Cerebellar cortex (tissue), 1 donor: Measurements from ENCODE around the gene MISP3.

Source experiments
- DNase-seq: peaks from one replicate; pipeline ENCODE4 v3.0.0-alpha.2; 2015; ENCODE audit warnings: low spot score

MISP3 gene

DNA sequence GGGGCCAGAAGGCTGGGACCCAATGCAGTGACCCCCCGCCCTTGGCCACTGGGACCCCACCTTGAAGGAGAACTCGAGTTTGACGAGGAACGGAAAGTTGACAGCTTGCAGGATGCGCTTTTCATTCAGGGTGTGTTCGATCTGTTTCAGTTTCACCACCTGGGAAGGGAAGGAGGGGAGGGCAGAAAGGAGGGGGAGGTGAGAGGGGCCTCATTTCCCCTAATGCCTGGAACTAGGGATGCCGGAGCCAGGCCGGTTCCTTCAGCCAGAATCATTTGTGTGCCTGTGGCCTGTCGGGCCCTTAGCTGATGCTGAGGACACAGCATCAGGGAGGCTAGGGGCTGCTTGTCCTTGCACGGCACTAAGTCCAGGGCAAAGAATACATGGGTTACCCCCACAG is 30.2 kb downstream of the MISP3 start:
- no peak for DNase-seq

- DNase-seq, result no peak
These were observed 30.7 kb downstream of the MISP3 start for GRCh38 chr19:14103310-14103709.

DNA sequence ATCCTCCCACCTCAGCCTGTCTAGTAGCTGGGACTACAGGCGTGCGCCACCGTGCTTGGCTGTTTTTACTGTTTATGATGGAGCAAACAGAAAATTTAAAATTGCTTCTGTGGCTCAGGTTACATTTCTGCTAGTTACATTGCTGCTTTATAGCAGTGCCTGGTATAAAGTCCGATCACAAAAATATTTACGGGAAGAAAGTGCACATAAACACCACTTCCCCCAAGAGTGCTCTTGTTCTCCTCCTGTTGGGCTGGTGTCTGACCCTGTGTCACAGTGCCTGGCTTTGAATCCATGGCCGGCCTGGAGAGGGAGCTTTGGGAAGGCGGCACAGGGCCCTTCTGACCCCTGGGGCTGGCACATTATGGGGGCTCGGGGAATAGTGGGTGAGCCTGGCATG is 33.1 kb downstream of the MISP3 start:
- no peak for DNase-seq

DNA sequence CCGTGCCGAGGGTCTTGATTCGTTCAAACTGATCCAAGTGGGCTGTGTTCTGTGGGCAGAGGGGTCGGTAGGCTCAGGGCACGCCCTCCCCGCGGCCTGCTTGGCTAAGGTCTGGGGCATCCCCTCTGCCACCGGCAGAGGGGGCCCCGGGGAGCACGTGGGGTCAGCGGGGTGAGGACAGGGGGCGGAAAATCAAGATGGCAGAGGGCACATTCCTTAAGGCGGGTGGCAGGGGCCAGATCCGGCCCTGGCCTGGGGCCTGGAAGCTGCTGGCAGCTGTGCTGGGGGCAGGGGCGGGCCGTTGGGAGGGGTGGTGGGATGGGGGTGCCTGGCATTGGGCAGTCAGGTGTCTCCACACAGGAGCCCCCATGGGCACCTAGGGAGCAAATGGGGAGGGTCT is 34.3 kb downstream of the MISP3 start:
- no peak for DNase-seq

- DNase-seq, result no peak
These were observed 35.2 kb downstream of the MISP3 start for GRCh38 chr19:14107581-14108461.

GRCh38 chr19:14110650-14111049 is 38.1 kb downstream of the MISP3 start:
- DNase-seq, result no peak

GRCh38 chr19:14111486-14111885 is 38.9 kb downstream of the MISP3 start:
- DNase-seq, result no peak

DNA sequence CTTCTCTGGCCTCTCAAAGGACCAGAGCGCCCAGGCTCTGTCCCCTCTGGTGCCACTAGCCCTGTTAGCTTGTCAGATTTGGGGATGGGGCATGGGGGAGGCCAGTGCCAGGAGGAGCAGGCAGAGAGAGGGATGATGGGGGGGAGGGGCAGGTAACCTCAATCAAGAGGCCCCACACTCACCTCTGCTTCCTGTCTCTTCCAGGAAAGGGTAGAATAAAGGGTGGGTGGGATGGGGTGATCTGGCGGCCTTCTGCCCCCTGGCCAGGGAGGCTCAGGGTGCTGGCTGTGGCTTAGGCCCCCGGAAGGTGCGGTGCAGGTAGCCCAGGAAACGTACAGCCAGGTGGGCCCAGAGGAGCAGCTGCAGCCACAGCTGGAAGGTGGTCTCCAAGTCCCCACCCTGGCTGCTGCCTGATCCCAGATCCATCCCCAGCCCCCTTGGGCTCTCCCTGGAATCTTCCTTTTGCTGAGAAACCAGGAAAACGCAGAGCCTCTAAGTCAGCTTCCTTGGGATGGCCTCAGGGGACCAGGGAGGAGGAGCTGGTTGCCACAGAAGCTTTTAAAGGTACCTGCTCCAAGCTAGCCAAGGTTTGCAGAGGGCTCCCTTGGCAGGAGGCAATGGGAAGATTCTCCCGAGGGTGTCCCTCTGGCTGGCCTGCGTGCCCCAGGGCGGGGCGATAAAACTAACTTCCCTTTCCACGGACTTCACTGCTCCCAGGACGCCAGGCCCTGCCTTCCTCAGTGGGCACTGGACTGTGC is 39.6 kb downstream of the MISP3 start:
- no peak for DNase-seq

- no peak for DNase-seq
These were observed 40.3 kb downstream of the MISP3 start for GRCh38 chr19:14112809-14113385.

- DNase-seq, result no peak
These were observed 41.3 kb downstream of the MISP3 start for GRCh38 chr19:14113762-14114414.

DNA sequence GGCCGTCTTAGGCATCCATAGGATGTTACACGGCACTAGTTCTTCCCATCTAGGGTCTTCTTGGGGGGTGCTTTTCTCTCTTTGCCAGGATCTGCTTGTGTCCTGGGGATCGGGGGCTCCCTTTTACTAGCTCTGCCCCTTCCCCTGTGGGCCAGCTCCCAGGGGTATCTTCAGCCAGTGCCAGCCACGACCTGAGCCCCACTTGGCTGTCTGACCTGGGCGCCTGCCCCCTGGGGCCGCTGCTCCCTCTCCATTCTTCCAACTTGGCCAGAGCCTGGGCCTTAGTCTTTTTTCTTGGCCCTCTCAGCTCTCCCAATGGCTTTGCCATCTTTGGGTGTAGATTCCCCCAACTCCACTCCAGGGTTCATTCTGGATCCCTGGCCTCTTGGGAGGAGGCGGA is 41.9 kb downstream of the MISP3 start:
- DNase-seq, result no peak

GRCh38 chr19:14114854-14115253 is 42.3 kb downstream of the MISP3 start:
- no peak for DNase-seq

DNA sequence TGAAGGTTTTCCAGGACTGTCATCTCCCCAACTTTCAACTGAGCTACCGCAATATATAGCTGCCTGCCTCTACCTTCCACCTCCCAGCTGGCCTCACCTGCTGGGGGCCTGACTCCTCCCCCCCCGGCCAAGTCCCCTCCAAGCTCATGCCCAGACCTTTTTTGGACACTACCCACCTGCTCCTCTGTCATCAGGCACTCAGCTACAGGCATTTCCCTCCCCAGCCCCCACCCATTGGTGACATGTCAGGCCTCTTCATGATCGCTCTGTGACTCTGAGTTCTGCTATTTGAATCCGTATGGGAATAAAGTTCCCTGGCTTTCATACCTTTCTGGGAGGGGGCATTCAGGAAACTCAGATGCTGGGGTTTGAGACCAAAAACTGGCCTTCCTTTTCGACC is 43.2 kb downstream of the MISP3 start:
- no peak for DNase-seq

GRCh38 chr19:14116525-14116917 is 43.9 kb downstream of the MISP3 start:
- DNase-seq, result no peak

DNA sequence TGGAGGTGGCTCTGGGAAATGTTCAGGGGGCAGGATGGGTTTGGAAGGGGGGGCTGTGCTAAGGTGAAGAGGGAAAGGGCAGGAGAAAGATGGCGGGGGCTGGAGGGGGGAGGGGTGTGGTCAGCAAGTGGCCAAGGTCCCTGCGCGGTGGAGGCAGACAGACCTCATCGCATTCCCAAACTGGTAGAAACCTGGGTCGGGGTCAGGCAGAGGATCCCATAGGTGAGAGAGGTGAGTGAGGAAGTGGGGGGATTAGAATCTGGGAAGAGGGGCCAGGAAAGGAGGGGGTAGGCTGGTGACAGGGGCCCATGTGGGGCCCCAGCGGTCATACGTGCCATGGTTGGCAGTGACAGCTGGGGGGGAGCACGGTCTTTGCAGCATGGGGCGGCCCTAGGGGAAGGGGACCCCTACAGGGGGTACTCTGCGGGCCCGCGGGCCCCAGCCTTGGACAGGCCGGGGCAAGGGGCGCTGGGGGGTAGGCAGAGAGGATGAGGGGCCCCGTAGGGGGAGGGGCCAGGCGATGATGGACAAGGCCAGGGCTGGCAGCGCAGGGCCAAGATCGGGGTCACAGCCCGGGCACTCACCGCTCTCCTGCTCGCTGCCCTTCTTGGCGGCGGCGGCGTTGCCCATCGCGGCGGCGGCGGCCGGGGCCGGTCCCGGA is 44.5 kb downstream of the MISP3 start:
- DNase-seq, result no peak

DNA sequence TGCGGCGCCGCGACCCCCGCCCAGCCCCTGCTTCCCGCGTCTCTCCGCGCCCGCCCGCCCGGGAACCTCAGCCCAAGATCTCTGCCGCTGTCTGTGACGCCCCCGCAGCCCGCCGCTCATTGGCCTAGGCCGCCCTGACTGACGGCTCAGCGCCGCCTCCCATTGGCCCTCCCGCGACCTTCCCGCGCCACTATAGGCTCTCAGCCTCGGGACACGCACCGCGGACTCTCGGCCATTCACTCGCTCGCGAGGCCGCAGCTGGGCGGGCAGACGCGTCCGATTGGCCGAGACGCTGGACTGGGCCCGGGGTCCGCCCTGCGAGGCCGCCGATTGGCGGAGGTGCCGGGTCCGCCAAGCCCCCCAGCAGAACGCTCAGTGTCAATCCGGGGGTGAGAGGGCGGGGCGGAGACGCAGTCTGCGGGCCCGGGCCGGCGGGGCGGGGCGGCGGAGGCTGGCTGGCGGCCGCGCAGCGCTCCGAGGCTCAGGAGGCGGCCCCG is 45.1 kb downstream of the MISP3 start, which contains the start of gene PRKACA:
TSS of gene PRKACA (minus strand) at position 95 of the 497 bp plus-strand sequence. CDS start 215 bp downstream, outside the sequence.
- DNase-seq, result peak; percentile 98

GRCh38 chr19:14118165-14119051 is 45.8 kb downstream of the MISP3 start:
- DNase-seq, result peak; percentile 63

DNA sequence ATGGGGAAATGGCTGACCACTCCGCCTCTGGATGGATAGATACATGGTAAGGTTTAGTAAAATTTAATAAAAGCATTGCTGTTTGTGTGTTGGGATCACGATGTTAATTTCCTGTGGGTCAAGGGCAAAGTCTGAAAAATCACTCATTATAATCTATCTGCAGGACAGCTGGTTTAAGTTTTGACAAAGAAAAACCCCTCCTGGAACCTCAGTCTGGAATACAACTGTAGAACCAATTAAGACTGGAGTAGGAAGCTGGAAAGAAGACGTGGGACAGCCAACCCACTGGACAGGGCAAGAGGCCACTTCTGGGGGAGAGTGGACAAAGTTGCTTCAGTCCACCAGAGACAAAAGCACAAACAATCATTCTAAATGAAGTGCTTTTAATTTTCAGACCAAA is 46.6 kb downstream of the MISP3 start:
- no peak for DNase-seq

DNA sequence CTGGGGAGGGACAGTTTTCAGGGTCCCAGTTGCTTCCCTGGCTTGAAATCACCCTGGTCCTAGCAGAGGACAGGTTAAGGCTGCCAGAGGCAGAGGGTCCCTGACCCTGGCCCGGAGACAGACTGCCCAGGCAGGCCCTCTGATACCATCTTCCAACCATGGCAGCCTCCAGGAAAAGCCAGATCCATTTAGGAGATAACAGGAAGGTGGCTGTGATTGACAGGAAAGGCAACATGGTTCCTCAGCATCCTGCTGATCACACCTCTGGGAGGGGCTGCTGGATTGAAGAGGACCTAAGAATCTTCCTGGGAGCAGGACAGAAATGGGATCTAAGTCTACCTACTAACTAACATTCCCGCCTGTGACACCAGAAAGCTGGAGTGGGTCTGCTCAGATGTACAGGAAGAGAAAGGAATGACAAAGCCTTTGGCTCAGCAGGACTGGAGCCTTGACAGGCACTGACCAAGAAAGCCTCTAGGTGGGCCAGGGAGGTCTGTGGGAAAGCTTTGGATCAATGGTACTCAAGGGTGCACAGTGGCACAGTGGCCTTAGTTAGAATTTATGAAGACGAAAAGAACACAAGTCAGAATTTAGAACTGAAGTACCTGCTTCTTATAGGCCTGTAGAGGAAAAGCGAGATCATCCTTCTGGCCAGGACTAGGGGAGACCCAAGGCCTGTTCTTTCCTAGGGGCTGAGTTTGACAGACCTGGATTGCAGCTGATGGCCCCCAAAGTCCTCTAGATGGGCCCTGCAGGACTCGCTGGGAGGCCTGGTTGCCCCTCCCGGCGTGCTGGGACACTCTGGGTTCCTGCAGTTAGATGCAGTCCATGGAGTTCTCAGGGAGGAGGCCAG is 47.3 kb downstream of the MISP3 start:
- no peak for DNase-seq

DNA sequence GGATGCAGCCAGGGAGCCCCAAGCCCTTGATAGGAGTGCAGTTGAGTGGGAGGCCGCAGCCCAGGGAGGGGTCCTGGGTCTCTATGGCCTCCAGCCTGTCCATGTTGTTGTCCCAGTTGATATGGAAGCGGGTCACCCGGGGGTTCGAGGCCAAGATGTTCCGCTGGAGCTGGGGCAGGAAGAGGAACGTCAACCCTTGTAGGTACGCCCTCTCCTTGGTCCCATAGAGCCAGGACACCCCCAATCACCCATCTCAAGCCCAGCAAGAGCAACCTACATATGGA is 47.9 kb downstream of the MISP3 start:
- DNase-seq, result no peak
